ENCODE results near the gene GRK2.

Gene GRK2

DNA sequence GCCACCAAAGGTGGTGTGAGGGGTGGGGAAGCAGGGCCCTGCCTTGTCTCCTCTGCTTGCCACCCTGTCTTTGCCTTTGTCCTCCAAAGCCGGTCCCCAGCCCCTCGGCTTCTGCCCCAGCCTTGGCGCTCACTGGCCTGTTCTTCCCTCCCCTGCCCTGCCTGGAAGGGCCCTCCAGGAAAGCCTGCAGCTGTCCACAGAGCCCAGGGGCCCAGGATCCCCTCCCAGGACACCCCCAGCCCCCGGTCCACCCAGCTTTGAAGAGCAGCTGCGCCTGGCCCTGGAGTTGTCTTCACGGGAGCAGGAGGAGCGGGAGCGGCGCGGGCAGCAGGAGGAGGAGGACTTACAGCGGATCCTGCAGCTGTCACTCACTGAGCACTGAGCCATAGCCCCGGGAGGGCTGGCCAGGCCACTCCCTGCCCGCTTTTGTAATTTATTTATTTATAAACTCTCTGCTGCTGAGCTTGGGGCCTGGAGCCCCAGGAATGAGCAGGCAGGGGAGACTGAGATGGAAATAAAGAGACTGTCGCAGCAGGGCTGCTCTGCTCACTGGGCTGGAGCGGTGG lies 35.8 kb downstream of the GRK2 start:
- DNase-seq = no peak

DNA sequence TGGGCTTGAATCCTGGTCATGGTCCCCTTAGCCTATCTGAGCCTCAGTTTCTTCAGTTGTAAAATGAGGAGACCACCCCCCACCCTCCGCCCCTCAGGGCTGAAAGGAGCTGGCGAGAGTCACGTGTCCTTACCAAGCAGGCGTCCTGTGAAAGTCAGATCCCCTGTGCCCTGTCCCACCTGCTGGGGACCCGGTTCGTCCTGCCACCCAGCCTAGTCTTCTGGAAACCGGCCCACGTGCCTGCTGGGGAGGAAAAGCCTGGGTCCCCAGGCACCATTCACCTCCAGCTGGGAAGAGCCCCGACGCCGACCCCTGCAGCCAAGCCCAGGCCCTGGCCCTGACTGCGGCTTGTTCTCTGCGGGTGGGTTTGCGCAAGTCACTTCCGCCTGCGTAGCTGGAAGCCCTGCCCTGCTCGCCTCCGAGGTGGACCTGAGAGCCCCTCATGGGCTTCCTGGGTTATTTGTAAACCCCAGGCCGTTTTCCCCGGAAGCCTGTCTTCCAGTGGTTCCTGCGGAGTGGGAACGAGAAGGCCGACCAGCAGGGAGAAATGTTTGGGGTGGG lies 36.4 kb downstream of the GRK2 start:
- DNase-seq = no peak

DNA sequence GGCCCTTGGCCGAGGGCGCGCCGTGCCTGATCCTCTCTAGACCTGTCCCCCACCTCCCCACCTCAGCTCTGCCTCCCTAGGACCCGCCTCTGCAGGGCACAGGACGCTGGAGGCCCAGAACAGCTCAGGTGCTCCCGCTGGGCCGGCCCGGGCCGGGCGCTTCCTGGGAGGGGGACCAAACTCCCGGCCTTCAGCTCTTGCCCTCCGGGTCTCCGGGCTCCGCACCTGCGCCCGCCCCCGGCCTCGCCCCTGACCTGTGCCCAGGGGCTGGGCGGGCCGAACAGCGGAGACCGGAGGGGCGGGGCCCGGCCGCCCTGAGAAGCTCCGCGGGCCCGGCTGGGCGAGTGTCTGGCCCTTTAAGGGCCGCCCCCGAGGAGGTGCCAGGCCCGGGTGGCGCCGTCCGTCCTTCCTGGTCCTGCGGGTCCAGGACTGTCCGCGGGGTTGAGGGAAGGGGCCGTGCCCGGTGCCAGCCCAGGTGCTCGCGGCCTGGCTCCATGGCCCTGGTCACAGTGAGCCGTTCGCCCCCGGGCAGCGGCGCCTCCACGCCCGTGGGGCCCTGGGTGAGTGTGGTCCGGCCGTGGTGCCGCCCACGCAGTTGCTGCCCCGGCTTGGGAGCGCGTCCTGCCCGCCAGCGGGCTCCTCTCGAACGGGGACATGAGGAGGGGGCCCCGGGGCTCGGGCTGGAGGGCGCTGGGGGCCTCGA lies 37.0 kb downstream of the GRK2 start, which contains the start of gene SSH3:
Gene SSH3 (plus strand): TSS at position 399 of the 703 bp plus-strand sequence. CDS start 96 bp downstream, at position 495.
- DNase-seq = peak; percentile 69

DNA sequence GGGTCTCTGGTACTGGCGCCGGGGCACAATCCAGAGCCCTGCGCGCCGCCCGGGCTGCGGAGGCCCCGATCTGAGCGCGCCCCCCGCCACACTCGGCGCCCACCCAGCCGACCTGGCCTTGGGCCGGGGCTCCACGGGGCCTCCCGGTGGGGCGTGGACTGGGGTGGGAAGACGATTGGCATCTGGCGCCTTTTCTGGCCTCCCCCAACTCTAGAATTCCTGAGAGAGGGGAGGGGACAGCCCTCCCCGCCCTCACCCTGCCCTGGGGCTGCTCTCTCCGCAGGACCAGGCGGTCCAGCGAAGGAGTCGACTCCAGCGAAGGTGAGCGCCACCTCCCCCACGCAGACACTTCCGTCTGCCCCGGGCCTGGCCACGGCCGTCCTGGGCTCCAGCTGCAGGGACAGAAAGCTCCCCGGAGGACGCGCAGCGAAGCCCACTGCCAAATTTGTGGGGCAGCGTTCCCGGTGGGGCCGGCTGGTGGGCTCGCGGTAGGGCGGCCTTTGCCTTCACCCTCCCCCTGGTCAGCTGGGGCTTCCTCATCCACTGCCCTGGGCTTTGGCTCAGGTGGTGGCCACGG lies 37.6 kb downstream of the GRK2 start:
- DNase-seq = no peak

DNA sequence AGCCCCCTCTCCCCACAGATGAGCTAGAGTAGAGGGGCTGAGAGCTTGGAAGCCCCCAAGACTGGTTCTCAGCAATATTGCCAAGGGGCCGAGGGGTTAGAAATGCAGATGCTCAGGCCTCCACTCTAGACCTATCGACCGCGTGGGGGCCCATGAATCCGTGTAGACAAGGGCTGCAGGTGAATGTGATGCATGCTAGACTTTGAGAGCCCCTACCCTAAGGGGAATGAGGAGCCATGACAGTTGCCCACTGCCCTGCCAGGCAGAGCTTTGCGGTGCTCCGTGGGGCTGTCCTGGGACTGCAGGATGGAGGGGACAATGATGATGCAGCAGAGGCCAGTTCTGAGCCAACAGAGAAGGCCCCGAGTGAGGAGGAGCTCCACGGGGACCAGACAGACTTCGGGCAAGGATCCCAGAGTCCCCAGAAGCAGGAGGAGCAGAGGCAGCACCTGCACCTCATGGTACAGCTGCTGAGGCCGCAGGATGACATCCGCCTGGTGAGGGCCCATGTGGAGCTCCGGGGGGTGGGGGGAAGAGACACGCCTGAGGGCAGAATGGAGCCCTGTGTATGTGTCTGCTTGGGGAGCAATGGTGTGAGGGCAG lies 38.3 kb downstream of the GRK2 start:
- DNase-seq = no peak

DNA sequence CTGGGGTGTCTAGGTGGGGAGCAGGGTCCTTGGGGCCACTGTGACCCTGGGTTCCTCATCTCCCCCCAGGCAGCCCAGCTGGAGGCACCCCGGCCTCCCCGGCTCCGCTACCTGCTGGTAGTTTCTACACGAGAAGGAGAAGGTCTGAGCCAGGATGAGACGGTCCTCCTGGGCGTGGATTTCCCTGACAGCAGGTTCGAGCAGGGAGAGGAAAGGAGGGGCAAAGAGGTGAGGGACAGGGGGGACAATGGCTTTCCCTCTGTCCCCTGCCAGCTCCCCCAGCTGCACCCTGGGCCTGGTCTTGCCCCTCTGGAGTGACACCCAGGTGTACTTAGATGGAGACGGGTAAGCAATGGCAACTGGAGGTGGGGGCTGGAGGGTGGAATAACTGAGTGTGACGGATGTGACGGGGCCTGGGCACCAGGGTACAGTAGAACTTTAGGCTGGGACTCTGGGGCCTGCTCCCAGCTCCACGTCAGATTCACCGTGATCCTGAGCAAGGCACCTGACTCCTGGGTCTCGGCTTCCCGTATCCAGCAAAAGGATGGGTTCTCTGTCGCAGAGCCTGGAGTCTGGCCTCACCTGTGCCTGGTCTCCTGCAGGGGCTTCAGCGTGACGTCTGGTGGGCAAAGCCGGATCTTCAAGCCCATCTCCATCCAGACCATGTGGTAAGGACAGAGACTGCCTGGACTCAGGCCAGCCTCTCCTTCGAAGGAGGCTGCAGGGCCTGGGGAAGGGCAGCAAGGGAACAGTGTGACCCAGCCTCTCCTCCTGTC lies 40.7 kb downstream of the GRK2 start:
- no peak for DNase-seq

DNA sequence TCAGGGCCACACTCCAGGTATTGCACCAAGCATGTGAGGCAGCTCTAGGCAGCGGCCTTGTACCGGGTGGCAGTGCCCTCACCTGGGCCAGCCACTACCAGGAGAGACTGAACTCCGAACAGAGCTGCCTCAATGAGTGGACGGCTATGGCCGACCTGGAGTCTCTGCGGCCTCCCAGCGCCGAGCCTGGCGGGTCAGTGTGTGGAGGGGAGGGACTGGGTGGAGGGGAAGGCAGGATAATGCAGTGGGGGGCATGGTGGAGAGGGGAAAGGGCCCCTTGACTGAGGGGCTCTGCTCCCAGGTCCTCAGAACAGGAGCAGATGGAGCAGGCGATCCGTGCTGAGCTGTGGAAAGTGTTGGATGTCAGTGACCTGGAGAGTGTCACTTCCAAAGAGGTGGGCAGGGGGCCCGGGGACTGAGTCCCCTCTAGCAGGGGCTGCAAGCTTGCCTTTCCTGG lies 41.3 kb downstream of the GRK2 start:
- no peak for DNase-seq

DNA sequence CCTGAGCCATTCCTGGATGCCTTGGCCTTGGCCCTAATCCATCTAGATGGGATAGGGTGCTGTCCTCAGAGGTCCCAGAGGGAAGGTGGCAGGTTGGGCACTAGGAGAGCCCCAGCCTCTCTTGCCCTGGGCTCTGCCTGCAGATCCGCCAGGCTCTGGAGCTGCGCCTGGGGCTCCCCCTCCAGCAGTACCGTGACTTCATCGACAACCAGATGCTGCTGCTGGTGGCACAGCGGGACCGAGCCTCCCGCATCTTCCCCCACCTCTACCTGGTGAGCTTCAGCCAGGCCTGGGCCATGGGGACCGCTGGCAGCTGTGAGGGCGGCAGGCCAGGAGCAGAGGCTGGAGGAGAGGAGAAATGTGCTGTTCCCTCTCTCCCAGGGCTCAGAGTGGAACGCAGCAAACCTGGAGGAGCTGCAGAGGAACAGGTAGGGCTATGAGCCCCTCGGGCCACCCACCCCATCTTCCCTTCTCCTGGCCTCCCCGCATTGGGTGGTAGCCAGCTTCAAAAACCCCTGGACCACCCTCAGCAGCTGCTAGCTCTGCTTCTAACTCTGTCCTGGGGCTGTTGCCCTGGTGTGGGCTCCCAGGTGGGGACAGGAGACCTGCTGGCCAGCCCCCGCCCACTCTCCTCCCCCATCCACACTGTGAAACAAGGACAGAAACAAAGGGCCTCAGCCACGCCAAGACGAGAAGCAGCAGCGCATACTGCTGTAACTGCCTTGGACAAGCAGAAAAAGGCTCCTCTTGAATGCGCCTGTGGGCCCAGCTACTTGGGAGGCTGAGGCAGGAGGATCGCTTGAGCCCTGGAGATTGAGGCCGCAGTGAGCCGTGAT lies 42.0 kb downstream of the GRK2 start:
- DNase-seq = no peak

DNA sequence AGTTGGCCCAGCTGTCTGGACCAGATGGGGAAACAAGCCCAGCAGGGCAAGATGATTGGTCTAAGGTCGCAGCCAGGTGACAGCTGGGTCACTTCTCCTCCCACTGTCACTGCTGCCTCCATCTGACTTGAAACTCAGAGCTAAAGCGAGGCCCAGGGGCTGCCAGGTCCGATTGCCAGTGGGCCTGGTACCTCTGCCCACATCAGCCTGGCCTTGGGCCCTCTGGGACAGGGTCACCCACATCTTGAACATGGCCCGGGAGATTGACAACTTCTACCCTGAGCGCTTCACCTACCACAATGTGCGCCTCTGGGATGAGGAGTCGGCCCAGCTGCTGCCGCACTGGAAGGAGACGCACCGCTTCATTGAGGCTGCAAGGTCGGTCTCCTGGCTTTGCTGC lies 42.9 kb downstream of the GRK2 start:
- no peak for DNase-seq

DNA sequence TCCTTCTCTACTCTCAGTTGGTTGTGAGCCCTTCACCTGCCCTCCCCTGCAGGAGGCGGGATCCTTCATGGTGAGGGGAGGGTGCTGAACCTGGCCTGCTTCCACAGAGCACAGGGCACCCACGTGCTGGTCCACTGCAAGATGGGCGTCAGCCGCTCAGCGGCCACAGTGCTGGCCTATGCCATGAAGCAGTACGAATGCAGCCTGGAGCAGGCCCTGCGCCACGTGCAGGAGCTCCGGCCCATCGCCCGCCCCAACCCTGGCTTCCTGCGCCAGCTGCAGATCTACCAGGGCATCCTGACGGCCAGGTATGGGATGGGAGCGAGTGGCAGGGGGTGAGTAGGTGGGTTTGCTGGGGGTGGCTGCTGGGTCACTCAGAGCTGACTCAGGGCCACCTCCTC lies 43.4 kb downstream of the GRK2 start:
- no peak for DNase-seq

DNA sequence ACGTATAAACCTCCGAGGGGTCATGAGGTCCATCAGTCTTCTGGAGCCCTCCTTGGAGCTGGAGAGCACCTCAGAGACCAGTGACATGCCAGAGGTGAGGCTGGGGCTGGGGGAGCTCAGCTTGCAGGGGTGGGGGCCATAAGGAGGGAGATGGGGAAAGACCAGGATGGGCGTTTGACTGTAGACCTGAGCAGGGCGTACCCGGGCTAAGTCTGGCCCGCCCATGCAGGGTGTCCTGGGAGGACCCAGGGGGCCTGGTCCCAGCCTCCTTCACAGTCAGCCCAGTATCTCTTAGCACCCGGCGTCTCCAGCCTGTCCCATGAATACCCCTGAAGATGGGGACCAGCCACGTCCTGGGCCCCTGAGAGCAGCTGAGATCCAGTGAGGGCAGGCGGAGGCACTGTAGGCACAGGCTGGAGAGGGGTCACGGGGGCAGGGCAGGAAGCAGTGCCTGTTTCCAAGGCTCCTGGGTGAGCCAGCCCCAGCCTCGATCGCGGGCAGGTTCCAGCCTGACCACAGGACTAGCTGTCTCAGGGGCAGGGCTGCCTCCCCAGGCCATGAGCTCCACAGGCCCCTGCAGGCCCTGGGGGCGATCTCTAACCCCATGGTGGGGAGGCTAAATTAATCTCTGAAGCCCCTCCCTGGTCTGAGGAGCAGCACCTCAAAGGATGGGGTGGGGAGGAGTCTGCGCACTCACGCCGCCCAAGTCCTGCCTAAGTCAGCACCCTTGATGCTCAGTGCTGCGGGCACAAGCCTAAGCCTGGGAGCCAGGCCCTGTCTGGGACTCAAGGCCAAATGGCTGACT lies 44.2 kb downstream of the GRK2 start:
- no peak for DNase-seq

DNA sequence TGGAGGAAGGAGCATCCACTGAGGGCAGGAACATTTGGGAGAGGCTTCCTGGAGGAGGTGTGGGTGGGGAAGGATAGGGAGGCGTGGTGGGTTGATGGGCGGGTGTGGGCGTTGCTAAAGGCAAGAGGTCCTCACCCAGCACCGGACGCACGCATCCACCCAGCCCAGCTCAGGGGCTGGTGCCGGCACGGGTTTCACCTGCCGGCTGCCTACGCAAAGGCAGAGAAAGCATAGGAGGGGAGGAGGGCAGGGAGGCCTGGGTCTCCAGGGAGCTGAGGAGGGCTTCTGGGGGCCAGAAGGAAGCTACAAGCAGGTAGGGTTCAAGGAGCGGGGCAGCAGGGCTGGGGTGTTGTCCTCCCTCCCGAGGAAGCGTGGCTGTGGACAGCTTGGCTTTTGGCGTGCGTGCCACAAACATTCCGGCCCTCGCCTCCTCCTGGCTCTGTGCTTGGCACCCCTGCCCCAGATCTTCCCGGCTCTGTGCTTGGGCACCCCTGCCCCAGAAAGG lies 44.8 kb downstream of the GRK2 start:
- DNase-seq = no peak

DNA sequence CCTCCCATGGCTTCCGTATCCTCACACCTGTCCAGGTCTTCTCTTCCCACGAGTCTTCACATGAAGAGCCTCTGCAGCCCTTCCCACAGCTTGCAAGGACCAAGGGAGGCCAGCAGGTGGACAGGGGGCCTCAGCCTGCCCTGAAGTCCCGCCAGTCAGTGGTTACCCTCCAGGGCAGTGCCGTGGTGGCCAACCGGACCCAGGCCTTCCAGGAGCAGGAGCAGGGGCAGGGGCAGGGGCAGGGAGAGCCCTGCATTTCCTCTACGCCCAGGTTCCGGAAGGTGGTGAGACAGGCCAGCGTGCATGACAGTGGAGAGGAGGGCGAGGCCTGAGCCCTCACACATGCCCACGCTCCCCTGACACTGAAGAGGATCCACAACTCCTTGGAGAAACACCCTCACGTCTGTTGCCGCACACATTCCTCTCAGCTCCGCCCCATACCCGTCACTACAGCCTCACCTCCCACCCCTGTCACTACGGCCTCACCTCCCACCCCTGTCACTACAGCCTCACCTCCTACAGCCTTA lies 45.3 kb downstream of the GRK2 start:
- DNase-seq = no peak

DNA sequence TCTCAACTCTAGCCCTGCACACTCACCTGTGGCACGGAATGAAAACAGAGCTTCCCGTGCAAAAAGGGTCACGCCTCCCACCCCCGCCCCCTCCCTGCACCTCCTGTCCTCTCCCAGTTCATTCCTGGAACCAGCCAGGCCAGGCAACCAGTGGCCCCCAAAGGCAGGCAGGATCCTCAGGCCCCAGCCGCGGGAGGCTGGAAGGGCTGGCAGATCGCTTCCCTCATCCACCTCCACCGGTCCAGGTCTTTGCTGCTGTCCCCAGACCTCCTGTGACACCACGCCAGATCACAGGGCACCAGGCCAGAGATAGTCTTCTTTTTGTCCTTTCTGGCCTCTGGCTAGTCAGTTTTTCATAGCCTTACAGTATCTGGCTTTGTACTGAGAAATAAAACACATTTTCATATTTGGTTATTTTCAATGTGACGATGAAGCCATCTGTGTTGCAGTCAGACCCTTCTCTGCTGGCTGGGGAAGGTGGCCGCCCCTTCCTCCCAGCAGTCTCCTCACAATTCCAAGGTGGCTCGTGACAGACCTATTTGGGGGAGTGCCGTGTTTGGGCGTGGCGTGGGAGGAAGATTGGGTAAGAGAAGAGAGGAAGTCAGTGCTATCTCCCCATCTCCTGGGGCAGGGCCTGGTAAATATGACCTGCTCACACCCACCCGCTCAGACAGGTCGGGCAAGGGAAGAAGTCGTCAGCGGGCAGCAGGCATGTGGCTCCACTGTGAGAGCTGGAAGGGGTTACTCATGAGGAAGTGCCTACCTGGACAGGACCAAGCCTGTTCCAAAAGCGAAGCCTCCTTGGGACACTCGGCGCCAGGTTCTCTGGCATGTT lies 46.1 kb downstream of the GRK2 start:
- DNase-seq = peak; percentile 50

DNA sequence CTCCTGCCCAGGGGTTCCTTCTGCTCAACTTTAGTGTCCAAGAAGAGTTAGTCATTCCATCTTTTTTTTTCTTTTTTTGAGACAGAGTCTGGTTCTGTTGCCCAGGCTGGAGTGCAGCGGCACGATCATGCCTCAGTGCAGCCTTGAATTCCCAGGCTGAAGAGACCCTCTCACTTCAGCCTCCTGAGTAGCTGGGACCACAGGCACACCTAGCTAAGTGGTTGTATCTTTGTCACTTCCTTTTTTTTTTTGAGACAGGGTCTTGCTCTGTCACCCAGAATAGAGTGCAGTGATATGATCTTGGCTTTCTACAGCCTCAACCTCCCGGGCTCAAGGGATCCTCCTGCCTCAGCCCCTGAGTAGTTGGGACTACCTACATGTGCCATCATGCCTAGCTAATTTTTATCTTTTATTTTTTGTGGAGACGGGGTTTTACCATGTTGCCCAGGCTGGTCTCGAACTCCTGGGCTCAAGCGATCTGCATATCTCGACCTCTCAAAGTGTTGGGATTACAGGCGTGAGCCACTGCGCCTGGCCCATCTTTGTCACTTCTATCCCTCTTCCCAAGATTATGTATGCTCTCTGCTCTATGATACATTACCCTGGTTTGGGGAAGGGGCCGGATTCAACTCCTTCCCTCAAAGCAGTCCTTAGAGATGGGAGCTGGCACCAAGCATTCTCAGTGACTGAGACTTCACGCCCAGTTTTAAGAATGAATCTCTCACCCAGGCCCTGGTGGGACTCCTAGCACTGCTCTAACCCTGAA lies 47.0 kb downstream of the GRK2 start:
- DNase-seq = no peak

DNA sequence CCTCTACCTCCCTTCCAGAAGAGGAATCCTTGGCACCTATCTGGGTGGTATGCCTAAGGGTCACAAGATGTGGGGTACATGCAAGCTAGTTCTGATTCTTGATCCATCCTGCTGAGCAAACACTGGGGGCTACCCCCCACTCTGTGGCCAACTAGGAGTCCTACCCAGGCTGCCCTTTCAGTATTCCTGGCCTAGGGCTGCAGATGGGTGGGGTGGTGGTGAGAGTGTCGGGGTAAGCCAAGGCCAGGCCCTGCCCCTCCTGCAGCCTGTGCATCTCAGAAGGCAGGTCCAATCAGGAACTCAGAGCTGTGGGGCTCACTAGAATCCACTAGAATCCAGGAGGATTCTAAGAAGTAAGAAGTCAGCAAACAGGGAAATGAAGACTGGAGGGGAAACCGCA lies 47.9 kb downstream of the GRK2 start:
- DNase-seq = no peak

DNA sequence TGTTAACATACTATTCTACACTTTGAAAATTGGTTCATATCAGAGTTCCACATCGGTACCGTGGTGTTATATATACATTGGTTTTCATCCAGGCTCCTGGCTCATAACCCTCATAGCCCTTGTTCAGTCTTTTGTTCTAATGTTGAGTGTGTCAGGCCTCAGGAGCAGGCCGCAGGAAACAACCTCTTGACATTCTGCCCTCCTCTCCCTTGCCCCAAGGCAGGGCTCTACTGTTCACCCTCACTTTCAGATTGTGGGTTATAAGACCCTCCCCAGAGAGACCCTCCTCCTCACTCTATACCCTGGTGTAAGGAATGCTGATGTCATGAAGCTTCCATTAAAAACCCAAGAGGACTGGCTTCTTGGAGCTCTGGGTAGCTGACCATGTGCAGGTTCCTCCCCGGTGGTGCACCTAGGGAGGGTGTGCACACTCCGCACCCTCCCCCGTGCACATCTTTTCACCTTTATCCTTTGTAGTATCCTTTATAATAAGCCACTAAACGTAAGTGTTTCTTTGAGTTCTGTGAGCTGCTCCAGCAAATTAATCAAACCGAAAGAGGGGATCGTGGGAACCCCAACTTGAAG lies 49.1 kb downstream of the GRK2 start:
- no peak for DNase-seq

DNA sequence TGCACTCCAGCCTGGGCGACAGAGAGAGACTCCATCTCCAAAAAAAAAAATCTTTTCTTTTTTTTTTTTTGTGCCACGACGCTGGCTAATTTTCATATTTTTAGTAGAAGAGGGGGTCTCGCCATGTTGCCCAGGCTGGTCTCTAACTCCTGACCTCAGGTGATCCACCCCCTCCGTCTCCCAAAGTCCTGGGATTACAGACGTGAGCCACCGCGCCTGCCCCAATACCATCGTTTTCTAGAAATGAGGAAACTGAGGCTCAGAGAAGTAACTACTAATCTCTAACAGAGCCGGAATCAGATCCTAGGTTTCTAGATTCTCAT lies 50.6 kb downstream of the GRK2 start:
- no peak for DNase-seq
